Measurements from ENCODE around the gene PRKCA.

The PRKCA gene

DNA sequence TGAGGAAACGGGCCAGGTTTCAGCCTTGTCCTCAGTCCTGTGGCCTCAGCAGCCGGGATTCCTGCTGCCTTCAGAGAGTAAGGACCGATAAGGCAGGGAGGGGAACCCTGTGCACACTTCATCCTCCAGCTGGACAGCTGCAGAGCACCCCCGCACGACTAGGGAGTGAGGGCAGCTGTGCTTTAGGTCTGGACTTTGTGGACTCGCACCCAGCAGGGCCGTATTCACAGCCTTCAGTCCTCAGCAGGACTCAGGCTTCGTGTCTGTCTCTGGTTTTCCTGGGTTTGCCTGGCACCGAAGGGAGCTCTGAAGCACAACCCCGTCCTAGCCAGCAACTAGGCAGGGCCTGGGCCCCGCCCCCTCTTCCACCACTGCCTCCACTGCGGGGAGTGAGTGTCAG is 486.7 kb downstream of the PRKCA start:
- Mint-ChIP-seq H3K9me3 (no peaks in the 10 kb centered on the region), H3K27ac (no peak overlapping the region), H3K4me3 (no peak overlapping the region), H3K27me3 (no peaks in the 10 kb centered on the region), H3K36me3 (ENCODE audit: insufficient read depth) (peaks cover 9% of the 10 kb centered on the region), H3K4me1 (ENCODE audit: low read depth in 2 of 2) (no peaks in the 10 kb centered on the region)
- ATAC-seq (replicated peaks) (no peak), DNase-seq (no peak)

DNA sequence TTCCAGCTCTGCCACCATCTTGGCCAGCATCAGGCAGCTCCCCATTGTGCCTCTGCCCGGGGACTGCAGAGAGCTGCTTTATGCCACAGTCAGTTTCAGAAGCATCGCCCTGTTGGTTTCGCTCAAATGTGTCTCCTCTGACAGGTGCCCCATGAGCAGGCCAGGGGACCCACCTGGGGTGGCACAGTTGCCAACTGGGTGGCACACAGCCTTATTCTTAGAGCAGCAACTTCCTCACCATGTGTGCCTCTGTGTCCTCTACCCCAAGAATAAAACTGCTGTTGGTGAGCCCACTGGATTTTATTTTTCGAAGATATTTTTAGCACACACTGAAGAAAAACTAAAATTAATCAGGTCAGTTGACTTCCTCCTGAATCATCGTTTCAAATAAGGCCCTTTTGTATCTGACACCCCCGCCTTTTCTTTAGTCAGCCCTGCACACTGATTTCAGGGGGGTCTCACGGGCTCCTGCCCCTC is 487.6 kb downstream of the PRKCA start:
- no peaks in the 10 kb centered on the region for H3K9me3 Mint-ChIP-seq
- peaks cover 11% of the 10 kb centered on the region for H3K36me3 Mint-ChIP-seq (ENCODE audit: insufficient read depth)
- no peak for DNase-seq
- no peaks in the 10 kb centered on the region for H3K4me1 Mint-ChIP-seq (ENCODE audit: low read depth in 2 of 2)
- H3K4me3 Mint-ChIP-seq, result no peak overlapping the region
- no peaks in the 10 kb centered on the region for H3K27me3 Mint-ChIP-seq
- H3K27ac Mint-ChIP-seq, result no peak overlapping the region
- no peak for ATAC-seq (replicated peaks)

DNA sequence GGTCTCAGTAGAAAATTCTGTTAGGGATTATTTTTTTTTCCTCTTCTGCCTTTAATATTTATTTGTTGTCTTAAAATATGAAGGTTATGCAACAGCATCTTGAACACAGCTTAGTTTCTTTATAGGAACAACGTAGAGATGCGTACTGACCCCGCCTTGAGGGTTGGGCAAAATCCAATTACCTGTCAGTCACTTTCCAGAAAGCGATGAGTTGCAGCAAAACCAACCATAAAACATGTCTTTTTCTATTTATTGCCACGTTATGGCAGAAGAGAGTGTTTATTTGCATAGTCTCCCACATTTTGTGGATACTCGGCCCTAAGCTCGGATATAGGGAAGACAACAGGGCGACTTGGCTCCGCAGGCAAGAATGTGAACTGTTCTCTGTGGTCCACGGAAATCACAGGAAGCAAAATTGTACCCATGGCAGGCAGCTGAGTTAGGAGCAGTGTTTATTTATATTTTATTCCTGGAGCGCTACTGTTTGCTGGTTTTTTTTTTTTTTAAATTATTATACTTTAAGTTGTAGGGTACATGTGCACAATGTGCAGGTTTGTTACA is 488.2 kb downstream of the PRKCA start:
- H3K4me3 Mint-ChIP-seq, result no peak overlapping the region
- H3K27me3 Mint-ChIP-seq, result no peaks in the 10 kb centered on the region
- no peaks in the 10 kb centered on the region for H3K4me1 Mint-ChIP-seq (ENCODE audit: low read depth in 2 of 2)
- H3K36me3 Mint-ChIP-seq (ENCODE audit: insufficient read depth), result peaks cover 11% of the 10 kb centered on the region
- H3K27ac Mint-ChIP-seq, result no peak overlapping the region
- H3K9me3 Mint-ChIP-seq, result no peaks in the 10 kb centered on the region
- no peak for DNase-seq
- no peak for ATAC-seq (replicated peaks)

DNA sequence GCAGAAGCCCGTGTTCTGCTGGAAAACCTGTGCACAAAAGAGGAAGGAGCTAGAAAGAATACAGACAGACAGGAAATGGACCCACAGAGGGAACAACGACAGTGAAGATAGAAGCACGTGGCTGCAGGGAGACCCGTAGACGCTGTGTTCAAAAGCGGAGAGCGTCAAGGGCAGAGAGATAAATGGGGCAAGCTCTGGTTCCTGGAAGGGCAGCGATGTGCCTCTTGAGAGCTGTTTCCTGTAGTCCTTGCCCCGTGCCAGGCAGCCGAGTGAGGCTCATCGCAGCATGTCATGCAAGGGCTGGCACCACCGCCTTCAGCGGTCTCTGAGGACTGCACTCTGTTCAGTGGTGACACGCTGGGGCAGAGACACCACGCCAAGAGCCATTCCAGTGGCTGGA is 488.9 kb downstream of the PRKCA start:
- Mint-ChIP-seq H3K4me3 (no peak overlapping the region), H3K4me1 (ENCODE audit: low read depth in 2 of 2) (no peaks in the 10 kb centered on the region), H3K27ac (no peak overlapping the region), H3K36me3 (ENCODE audit: insufficient read depth) (peaks cover 11% of the 10 kb centered on the region), H3K9me3 (no peaks in the 10 kb centered on the region), H3K27me3 (no peaks in the 10 kb centered on the region)
- DNase-seq (no peak), ATAC-seq (replicated peaks) (no peak)

DNA sequence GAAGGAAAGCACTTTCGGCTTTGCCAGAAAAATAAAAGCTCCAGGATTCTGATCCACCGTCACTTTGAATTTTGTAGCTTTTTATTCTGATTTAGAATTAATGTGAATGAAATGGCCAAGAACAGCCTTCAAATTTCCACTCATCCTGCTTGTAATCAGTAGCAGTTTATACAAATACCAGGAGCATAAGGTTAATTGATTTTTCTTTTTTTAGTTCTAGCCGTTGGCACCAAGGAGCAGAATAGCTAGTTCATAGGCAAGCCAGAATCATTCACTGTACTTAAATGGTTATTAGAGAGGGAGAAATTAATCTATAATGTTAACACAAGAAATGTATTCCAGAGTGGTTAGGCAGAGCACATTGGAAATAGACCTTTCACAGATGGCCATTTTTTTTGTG is 491.4 kb downstream of the PRKCA start:
- Mint-ChIP-seq H3K9me3 (no peaks in the 10 kb centered on the region), H3K4me3 (no peak overlapping the region), H3K4me1 (ENCODE audit: low read depth in 2 of 2) (no peaks in the 10 kb centered on the region), H3K36me3 (ENCODE audit: insufficient read depth) (peaks cover 13% of the 10 kb centered on the region), H3K27ac (peak overlapping the region in 1 of 2 donors; percentile 32), H3K27me3 (no peaks in the 10 kb centered on the region)
- ATAC-seq (replicated peaks), result no peak
- DNase-seq, result no peak

DNA sequence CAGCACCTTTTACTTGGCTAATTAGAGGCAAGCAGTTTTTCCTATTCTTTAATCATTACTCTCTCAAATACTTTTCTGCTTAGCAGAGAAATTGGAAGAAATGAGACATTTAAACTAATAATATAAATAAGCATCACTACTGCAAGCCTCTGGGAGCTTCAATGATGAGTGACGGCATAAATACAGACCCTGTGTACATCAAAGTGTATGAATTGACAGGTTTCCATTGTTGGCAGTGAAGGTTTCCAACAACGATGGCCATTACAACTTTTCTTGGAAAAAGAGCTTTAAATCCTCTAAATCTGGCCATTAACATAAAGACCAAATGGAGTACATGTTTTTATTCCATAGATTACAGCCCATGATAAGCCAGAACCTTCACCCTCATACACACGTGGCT is 493.1 kb downstream of the PRKCA start:
- Mint-ChIP-seq H3K27ac (no peak overlapping the region), H3K36me3 (ENCODE audit: insufficient read depth) (peaks cover 24% of the 10 kb centered on the region), H3K27me3 (no peaks in the 10 kb centered on the region), H3K4me3 (no peak overlapping the region), H3K4me1 (ENCODE audit: low read depth in 2 of 2) (no peaks in the 10 kb centered on the region), H3K9me3 (no peaks in the 10 kb centered on the region)
- ATAC-seq (replicated peaks) (no peak), DNase-seq (no peak)

DNA sequence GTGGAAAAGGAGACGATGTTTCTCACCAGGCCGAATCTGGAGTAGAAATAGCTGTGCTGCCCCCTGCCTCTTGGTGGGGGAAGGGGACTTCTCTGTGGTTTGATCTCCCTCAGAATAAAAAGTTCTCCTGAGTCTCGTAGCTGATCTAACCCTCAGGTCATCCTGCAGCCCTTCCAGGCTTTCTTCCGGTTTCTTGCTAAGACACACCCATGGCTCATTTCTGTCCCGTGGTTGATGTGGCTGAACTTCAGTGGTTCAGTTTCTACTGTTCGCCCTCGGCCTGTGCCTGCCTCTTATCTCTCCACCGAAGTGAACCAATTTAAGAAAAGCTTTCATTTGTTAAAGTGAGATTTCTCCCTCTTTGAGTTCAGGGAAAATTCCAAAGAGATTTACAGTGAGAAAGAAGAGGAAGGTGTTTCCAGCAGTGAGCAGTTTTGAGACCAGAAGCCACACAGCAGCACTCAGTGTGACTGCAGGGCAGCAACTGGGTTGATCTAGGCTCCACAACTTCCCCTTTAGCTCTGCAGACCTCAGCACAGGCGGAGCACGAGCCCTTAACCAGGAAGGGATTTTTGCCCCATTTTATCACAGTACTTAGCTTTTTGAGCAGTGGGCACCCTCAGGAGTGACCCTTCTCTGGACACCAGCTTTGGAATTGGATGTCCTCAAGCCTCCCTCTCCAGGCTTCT is 497.6 kb downstream of the PRKCA start:
- Mint-ChIP-seq H3K27me3 (no peaks in the 10 kb centered on the region), H3K4me1 (ENCODE audit: low read depth in 2 of 2) (no peaks in the 10 kb centered on the region), H3K36me3 (ENCODE audit: insufficient read depth) (peaks cover 15% of the 10 kb centered on the region), H3K9me3 (no peaks in the 10 kb centered on the region), H3K4me3 (no peak overlapping the region), H3K27ac (no peak overlapping the region)
- ATAC-seq (replicated peaks) (no peak), DNase-seq (no peak)

DNA sequence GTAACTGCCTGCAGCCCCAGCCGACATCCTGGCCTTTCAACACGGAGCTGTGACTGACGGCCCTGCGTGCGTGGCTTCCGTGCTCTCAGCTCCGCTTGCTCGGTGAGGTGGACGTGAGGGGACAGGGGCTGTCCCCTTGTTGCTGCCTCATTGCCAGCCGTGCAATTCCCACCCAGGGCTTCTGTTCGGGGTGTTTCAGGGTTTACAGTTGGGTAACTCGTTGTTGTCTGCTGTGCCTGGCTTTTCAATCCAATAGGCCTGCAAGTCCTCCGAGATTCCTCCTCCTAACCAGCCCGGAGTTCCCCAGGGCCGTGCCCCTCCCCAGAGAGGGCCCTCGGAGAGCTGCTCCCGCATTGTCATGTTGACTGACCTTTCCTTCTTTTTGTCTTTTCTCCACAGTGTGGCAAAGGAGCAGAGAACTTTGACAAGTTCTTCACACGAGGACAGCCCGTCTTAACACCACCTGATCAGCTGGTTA is 501.1 kb downstream of the PRKCA start:
- ATAC-seq (replicated peaks), result no peak
- peaks cover 13% of the 10 kb centered on the region for H3K36me3 Mint-ChIP-seq (ENCODE audit: insufficient read depth)
- no peak overlapping the region for H3K4me3 Mint-ChIP-seq
- peaks cover 0 to 14% of the 10 kb centered on the region in 2 donors for H3K27me3 Mint-ChIP-seq
- no peaks in the 10 kb centered on the region for H3K9me3 Mint-ChIP-seq
- DNase-seq, result no peak
- H3K27ac Mint-ChIP-seq, result no peak overlapping the region
- peaks cover 0 to 8% of the 10 kb centered on the region in 2 donors for H3K4me1 Mint-ChIP-seq (ENCODE audit: low read depth in 2 of 2)

DNA sequence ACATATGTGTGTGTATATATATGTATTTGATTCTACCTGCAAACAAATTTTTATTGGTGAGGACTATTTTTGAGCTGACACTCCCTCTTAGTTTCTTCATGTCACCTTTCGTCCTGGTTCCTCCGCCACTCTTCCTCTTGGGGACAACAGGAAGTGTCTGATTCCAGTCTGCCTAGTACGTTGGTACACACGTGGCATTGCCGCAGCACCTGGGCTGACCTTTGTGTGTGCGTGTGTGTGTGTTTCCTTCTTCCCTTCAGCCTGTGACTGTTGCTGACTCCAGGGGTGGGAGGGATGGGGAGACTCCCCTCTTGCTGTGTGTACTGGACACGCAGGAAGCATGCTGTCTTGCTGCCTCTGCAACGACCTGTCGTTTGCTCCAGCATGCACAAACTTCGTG is 503.2 kb downstream of the PRKCA start:
- H3K4me3 Mint-ChIP-seq, result no peak overlapping the region
- ATAC-seq (replicated peaks) (no peak), DNase-seq (no peak)
- H3K9me3 Mint-ChIP-seq, result no peaks in the 10 kb centered on the region
- H3K36me3 Mint-ChIP-seq (ENCODE audit: insufficient read depth), result peaks cover 2% of the 10 kb centered on the region
- H3K27ac Mint-ChIP-seq, result no peak overlapping the region
- peaks cover 0 to 14% of the 10 kb centered on the region in 2 donors for H3K27me3 Mint-ChIP-seq
- peaks cover 0 to 8% of the 10 kb centered on the region in 2 donors for H3K4me1 Mint-ChIP-seq (ENCODE audit: low read depth in 2 of 2)

DNA sequence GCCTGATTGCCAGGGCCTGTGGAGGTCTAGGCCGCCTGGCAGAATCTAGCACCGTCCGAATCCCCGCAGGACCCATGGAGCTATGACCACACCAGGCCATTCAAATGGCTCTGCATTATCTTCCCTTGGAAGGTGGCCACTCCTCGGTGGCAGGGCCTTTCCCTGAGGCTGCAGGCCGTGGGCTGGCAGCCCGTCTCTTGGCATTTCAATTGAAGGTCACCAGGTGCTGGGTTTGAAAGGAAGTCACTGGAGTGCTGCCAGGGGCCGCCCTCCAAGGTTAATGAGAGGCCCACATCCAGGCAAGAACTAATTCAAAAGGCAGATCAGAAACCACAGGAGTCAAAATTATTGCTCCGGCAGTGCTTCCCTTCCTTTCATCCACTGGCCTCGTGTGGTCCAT is 504.8 kb downstream of the PRKCA start:
- H3K36me3 Mint-ChIP-seq (ENCODE audit: insufficient read depth), result peaks cover 2% of the 10 kb centered on the region
- H3K4me1 Mint-ChIP-seq (ENCODE audit: low read depth in 2 of 2), result peaks cover 0 to 8% of the 10 kb centered on the region in 2 donors
- DNase-seq (no peak), ATAC-seq (replicated peaks) (no peak)
- no peak overlapping the region for H3K4me3 Mint-ChIP-seq
- no peak overlapping the region for H3K27ac Mint-ChIP-seq
- no peaks in the 10 kb centered on the region for H3K9me3 Mint-ChIP-seq
- H3K27me3 Mint-ChIP-seq, result peaks cover 0 to 14% of the 10 kb centered on the region in 2 donors

DNA sequence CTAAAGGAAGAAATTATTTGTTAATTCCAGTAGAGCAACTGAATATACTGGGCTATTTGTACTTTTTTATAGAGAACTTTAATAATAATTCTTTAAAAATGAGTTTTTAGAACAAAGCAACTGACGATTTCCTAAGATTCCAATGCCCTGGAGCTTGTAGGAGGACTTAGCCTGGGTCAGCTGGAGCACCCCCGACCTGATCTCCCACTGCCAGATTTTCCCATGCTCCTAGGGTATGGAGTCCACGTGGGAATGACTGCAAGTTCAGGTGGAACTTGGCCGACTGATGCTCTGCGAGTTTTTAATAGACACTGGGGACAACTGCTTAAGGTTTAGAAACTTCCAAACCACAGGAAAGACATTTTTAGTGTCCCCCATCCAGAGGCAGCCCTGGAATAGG is 507.0 kb downstream of the PRKCA start:
- no peak for DNase-seq
- peaks cover 0 to 8% of the 10 kb centered on the region in 2 donors for H3K4me1 Mint-ChIP-seq (ENCODE audit: low read depth in 2 of 2)
- H3K9me3 Mint-ChIP-seq, result no peaks in the 10 kb centered on the region
- H3K27ac Mint-ChIP-seq, result no peak overlapping the region
- peaks cover 2% of the 10 kb centered on the region for H3K36me3 Mint-ChIP-seq (ENCODE audit: insufficient read depth)
- no peak overlapping the region for H3K4me3 Mint-ChIP-seq
- no peak for ATAC-seq (replicated peaks)
- peaks cover 11 to 25% of the 10 kb centered on the region in 2 donors for H3K27me3 Mint-ChIP-seq

DNA sequence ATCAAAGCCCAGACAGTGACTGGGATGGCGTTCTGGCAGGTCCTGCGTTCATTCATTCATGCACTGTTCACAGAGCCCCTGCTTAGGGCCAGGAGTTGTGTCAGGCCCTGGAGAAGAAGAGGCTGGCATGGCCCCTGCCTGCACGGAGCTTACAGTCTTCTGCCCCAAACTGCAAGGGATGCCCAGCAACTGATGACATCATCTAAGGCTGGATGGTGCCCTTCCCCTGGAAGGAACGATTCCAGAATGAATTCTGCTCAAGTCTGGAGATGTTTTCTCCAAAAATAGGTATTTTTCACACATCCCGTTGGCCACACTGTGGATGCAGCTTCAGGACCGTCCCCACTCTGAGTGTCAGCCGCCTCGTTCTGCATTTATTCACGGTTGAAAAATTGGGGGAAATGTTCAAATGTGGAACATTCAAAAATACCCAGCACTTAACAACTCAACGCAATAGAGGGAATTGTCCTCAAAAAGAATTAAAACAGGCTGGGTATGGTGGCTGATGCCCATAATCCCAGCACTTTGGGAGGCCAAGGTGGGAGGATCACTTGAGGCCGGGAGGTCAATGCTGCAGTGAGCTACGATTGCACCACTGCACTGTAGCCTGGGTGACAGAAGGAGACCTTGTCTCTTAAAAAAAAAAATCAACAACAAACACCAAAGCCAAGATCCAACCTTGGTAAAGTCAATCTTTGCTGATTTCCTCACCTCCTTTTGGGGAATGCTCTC is 508.7 kb downstream of the PRKCA start:
- Mint-ChIP-seq H3K27ac (no peak overlapping the region), H3K4me1 (ENCODE audit: low read depth in 2 of 2) (peaks cover 0 to 8% of the 10 kb centered on the region in 2 donors), H3K36me3 (ENCODE audit: insufficient read depth) (no peaks in the 10 kb centered on the region), H3K9me3 (no peaks in the 10 kb centered on the region), H3K27me3 (peaks cover 11 to 25% of the 10 kb centered on the region in 2 donors), H3K4me3 (no peak overlapping the region)
- ATAC-seq (replicated peaks) (no peak), DNase-seq (no peak)

DNA sequence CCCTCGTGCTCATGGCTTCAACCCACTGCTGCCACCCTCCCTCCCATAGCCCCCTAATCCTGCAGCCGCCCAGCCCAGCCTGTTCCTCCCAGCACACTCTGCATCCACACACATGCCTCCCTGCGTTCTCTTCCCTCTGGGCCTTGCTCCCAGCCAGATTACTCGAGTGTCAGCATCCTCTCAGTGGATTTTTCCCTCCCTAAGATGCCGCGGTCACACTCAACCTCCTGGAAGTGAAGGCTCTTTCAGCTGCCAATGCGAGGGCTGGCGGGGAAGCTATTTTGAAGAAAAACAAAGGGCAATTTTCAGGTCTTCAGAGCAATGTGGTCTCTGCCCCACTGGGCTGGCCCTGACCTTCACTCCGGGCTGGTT is 509.3 kb downstream of the PRKCA start:
- Mint-ChIP-seq H3K27ac (no peak overlapping the region), H3K4me1 (ENCODE audit: low read depth in 2 of 2) (peaks cover 0 to 8% of the 10 kb centered on the region in 2 donors), H3K4me3 (no peak overlapping the region), H3K9me3 (no peaks in the 10 kb centered on the region), H3K27me3 (peaks cover 13 to 25% of the 10 kb centered on the region in 2 donors), H3K36me3 (ENCODE audit: insufficient read depth) (no peaks in the 10 kb centered on the region)
- DNase-seq (no peak), ATAC-seq (replicated peaks) (no peak)

DNA sequence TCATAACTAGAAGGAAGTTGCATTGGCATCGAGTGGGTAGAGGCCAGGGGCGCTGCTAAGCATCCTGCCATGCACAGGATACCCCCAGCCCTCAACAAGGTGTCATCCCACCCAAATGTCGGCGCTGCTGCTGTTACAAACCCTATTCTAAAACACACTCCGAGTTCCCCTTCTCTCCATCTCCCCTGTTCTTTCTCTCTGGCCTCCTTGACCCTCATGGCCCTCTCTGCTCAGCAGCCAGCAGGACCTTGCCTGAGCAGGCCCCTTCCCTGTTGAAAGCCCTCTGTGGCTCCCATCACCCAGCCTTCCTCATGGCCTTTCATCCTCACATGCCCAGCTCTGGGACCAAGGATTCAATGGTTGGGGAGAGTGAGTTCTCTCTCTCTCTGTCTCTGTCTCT is 510.2 kb downstream of the PRKCA start:
- no peak overlapping the region for H3K4me3 Mint-ChIP-seq
- no peak for DNase-seq
- no peak overlapping the region for H3K27ac Mint-ChIP-seq

More for the DNA sequence above, 510.2 kb downstream of the PRKCA start:
- no peak for ATAC-seq (replicated peaks)
- Mint-ChIP-seq H3K27me3 (peaks cover 21 to 22% of the 10 kb centered on the region in 2 donors), H3K9me3 (peaks cover 0 to under 1% of the 10 kb centered on the region in 2 donors), H3K4me1 (ENCODE audit: low read depth in 2 of 2) (peaks cover 0 to 7% of the 10 kb centered on the region in 2 donors), H3K36me3 (ENCODE audit: insufficient read depth) (no peaks in the 10 kb centered on the region)

Data from effector memory CD8-positive, alpha-beta T cell (primary cell).